Stimulated activated CD8-positive, alpha-beta memory T cell treated with anti-CD3 and anti-CD28 coated beads, Interleukin-15, amount 100 ng/mL, for 4 hours (primary cell): Measurements from ENCODE around the gene SNX20.

Experiments used
- DNase-seq, 2 donors: peaks; one replicate each; pipeline ENCODE4 v3.0.0-alpha.2; 2020; ENCODE audit warnings: low read depth in 2 of 2

SNX20 gene, protein sequence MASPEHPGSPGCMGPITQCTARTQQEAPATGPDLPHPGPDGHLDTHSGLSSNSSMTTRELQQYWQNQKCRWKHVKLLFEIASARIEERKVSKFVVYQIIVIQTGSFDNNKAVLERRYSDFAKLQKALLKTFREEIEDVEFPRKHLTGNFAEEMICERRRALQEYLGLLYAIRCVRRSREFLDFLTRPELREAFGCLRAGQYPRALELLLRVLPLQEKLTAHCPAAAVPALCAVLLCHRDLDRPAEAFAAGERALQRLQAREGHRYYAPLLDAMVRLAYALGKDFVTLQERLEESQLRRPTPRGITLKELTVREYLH

DNA sequence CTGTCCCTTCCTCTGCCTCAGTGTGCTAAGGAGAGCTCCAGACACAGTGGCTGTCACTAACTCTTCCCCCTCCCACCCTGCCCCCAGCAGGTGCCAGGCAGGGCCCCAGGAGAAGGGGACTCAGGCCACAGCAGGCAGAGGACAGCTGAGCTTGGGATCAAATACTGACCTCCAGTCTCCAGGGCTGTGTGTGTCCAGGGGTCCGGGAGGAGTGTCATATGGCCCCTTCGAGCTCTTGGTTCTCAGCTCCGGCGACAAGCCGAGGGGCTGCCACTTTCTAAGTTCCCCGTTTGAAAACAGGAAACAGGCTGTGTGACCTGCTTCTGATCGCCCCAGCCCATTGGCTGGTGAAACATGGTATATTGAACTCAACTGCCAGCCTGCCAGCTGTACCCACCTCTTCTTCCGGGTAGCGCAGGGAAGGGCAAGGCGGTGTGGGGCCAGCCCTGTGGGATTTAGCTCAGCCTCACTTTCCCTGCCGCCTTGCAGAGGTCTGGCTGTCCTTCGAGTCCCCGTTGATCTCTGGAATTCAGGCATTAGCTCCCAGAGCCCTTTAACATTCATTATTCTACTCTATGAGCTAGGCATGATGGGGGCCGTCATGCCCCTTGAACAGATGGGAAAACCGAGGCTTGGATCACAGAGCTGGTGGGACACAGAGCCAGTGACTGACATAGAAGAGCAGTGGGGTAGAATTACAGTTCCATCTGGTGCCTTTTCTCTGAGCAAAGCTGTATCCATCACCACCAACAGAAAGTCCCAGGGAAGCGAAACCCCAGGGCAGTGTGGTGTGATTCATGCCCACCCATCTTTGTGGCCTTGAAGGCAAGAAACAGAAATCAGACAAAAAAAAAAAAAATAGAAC, at the start of gene SNX20:
SNX20 (minus strand) TSS at position 292 of the 865 bp plus-strand sequence. CDS start 3,786 bp downstream, outside the sequence.
- DNase-seq, result no peak

DNA sequence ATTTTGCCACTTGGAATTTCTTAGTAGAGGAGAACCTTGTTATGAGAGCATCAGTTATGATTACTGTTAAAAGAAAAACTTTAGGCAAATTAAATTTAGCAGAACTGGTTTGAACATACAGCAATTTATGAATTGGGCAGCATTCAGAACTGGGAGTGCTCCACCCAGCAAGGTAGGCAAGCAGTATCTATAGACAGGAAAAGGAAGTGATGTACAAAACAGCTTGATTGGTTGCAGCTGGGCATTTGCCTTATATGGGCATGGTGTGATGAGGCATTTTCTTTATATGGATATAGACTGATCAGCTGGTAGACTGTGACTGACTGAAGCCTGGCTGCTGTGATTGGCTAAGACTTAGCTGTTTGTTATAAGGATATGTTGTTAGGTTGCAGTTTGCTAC, 43.2 kb upstream of the SNX20 start:
- DNase-seq, result no peak

DNA sequence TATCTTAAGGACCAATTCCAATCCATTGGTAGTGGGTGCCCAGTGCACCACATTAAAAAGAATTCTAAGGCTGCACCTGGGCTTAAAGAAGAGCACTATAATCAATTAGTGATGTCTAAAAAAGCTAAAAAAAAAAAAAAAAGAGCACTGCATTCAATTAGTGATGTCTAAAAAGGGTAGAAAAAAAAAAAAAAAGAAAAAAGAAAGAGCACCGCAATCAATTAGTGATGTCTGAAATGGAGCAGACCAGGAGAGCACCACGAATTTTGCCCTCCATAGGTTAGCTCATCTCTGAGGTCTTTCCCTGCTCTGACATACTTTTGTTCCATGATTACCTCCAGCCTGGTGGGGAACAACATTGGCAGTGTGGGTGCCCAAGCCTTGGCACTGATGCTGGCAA, 41.8 kb upstream of the SNX20 start:
- DNase-seq, result no peak

DNA sequence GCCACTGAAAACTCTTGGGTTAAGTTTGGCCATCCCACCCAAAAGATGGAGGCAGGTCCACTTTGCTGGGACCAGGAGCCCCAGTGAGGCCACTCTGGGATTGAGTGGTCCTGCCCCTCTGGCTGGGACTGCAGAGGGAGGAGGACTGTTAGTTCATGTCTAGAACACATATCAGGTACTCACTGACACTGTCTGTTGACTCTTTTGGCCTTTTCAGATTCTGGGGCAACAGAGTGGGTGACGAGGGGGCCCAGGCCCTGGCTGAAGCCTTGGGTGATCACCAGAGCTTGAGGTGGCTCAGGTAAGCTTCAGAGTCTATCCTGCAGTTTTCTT, 41.3 kb upstream of the SNX20 start:
- DNase-seq, result no peak

DNA sequence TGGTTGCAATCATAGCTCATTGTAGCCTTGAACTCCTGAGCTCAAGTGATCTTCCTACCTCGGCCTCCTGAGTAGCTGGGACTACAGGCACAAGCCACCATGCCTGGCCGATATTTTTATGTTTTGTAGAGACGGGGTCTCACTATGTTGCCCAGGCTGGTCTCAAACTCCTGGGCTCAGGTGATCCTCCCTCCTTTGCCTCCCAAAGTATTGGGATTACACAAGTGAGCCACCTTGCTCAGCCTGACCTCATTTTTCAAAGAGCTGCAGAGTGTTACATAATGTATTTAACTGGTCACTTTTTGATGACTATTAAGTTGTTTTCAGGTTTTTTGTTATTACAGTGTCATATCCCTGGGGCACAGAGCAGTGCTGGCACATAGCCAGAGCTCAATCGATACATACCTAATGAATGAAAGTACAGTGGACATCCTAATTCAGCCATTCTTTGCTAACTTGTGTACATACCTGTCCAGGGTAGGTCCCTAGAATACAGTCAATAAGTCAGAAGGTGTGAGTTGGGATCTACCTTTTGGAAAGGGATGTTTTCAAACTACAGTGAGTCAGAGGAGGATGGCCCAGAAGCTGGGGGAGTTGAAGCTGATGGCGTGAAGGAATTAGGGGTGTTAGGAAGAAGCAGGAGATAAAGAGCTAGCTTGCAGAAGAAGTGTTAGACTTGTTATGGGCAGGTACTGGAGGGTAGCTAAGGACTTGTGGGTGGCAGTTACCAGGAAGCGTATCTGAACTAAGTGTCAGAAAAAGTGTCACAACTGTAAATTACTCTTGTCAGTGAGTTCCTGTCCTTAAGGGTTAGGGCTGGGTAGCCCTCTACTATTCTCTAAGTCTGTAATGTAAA, 40.7 kb upstream of the SNX20 start:
- no peak for DNase-seq

DNA sequence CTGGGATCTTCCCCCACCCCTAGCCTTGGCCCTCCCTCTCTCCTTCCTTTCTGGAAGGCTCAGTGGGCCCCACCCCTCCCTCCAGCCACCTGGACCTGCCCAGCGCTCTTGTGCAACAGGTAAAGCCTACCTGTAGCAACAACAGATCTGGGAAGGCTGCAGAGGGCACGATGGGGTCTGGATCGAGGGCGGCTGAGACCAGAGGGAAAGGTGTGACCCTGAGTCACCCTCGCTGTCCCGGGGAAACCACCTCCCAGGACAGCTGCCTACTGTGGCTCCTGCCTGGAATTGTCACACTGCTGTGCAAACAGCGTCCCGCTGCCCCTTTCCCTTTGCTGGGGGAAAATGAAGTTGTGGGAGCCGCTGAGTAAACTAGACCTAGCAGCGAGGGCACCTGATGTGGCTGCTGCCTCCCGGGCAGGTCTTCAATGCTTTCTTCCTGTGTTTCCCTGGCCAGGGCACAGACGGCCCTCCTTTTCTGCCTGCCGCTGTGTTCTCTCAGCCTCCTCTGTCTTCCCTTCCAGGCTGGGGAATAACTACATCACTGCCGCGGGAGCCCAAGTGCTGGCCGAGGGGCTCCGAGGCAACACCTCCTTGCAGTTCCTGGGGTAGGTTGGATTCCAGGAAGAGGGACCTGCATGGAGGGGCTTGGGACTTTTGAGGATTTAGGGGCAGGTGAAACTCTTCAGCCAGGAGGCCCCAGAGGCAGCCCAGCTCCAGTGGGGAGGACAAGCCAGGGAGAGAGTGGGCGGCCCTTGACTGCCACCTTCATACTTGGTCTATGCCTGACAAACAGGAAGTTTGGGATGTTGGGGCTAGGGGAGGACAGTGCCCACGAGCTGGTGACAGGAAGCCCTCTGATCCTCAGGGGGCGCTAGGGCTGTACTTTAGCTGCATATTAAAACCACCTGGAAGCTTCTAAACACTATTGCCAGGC, 38.6 kb upstream of the SNX20 start:
- DNase-seq, result no peak

DNA sequence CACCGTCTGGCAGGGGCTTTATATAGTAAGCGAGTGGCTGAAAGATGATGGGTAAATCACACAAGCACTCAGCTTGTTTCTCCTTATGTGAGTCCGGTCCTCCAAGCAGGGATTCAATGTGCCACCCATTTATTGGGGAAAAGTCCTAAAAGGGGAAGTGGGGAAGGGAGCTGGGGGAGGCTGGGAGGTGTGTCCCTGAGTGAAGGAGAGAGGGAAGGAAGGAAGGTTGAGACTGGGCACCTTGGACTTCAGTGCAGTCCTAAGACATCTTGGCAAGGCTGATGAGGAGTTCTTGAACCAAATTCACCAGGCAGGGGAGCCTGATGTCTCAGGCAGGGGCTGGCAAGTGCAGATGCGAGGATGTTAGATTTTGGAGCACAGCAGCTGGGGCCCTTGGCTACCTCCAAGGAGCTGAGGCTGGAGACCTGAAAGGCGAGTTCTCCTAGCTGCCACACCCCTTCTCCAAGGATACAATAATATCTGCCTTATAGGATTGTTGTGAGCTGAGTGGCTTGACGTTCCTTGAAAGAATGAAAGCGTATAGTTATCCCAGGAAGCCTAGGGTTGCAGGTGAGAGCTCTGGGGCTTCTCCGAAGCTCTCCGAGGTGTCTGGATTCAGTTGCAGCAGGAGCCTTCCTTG, 37.8 kb upstream of the SNX20 start:
- DNase-seq, result no peak

DNA sequence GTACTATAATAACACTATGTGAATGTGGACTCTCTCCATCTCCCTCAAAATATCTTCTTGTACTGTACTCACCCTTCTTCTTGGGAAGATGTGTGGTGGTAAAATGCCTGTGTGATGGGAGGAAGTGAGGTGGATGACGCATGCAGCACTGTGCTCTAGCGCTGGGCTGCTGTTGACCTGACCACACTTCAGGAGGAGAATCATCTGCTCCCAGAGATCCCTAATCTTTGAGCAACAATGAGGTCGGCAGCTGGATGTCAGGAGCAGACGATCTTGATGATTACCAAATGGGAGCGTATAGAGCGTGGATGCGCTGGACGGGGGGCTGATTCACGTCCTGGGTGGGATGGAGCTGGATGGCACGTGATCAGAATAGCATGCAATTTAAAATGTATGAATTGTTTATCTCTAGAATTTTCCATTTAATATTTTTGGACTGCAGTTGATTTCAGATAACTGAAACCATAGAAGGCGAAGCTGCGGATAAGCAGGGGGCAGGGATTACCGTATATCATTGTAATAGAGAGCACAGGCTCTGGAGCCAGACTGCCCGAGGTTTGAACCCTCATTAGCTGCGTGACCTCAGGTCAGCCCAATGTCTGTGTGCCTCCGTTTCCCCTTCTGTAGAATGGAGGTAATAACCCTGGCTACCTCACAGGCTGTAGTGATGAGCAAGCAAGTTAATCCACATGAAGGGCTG, 37.1 kb upstream of the SNX20 start:
- DNase-seq, result no peak

DNA sequence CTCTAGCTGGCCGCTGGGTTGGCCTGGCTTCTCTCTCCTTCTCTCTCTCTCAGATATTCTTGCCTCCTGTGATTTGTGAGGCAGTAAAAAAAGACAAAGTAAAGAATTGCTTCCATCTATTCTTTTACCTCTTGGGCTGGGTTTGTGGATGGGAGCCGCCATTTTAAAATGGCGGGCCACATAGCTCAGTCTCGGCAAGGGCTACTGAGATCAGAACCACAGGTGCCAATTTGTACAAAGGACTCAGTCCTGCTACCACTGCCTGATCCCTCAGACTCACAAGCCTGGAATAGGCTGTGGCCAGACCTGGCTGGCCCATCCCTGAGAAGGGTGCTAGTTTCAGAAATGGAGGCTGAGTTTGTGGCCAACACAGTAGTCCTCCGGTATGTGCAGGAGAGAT, 36.4 kb upstream of the SNX20 start:
- no peak for DNase-seq

DNA sequence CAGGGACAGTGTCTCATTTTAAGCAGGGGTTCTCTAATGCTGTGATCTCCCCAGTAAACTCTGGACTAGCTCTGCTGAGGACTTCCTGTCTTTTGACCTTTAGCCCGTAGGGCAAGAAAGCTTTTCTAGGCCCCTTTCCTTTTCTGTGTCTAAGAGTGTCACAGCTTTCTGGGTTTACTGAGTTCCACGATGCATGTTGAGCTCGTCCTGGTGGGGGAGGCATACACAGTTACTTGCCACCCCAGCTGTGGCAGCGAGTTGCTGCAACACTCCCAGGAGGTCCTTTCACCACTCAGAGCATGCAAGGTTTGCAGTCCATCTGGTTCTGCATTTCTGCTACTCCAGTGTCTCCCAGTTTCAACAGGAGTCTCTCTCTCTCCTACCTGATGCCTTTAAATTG, 36.0 kb upstream of the SNX20 start:
- DNase-seq, result no peak

DNA sequence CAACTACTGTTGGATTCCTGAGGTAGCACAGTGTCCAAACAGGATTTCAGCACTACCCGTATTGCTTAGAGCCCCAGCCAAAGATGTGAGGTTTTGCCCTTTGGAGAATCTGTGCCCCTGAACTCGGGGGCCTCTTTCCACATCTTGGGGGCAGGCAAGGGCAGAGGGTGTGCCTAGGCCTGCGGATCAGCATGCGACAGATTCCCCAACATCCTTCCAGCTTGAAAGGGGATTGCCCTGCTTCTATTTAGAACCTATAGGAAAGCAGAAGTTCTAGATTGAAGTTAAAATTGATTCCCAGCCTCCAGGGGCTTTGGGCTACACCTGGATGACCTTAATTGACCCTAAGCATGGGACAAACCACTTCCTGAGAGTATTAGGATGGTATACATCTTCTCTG, 31.8 kb upstream of the SNX20 start:
- no peak for DNase-seq

DNA sequence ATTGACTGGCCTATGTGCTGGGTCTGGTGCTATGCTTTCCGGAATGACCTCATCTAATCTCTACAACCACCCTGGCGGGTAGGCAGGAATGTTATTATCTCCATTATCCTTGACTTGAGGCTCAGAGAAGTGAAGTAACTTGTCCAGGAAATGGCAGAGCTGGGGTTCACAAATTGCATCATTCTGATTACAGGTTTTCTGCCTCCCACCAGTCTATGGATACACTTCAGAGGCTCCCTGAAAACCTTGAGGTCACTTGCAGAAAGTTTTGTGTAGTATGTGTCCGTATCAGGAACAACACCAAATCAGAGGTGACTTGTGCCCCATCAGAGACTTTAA, 31.4 kb upstream of the SNX20 start:
- DNase-seq, result no peak

DNA sequence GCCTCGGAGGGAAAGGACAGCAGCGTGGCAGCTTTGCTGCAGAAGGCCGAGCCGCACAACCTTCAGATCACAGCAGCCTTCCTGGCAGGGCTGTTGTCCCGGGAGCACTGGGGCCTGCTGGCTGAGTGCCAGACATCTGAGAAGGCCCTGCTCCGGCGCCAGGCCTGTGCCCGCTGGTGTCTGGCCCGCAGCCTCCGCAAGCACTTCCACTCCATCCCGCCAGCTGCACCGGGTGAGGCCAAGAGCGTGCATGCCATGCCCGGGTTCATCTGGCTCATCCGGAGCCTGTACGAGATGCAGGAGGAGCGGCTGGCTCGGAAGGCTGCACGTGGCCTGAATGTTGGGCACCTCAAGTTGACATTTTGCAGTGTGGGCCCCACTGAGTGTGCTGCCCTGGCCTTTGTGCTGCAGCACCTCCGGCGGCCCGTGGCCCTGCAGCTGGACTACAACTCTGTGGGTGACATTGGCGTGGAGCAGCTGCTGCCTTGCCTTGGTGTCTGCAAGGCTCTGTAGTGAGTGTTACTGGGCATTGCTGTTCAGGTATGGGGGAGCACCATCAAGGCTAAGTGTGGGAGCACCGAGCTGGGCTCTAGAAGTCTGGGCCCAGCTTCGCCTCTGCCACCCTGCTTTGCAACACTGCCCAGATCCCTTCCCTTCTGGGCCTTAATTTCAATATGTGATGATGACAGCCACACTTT, 30.9 kb upstream of the SNX20 start:
- DNase-seq, result no peak

DNA sequence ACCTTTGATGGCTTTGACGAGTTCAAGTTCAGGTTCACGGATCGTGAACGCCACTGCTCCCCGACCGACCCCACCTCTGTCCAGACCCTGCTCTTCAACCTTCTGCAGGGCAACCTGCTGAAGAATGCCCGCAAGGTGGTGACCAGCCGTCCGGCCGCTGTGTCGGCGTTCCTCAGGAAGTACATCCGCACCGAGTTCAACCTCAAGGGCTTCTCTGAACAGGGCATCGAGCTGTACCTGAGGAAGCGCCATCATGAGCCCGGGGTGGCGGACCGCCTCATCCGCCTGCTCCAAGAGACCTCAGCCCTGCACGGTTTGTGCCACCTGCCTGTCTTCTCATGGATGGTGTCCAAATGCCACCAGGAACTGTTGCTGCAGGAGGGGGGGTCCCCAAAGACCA, 29.9 kb upstream of the SNX20 start:
- DNase-seq, result no peak

DNA sequence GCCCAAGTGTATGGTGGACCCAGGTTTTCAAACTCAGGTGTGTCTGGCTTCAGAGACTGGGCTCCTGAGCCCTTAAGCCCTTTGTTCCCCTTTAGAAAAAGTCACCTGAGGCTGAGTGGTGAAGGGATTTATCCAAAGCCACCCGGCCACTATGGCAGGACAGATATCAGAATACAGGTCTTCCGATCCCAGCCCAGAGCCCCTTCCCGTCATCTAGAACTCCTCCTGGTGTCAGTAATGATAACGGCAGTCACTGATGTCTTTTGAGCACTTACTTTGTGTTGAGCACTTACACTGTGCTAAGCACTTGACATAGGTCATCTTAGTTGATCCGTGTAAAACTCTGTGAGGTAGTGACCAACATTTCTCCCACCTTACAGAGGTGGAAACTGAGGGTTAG, 28.9 kb upstream of the SNX20 start:
- DNase-seq, result no peak

DNA sequence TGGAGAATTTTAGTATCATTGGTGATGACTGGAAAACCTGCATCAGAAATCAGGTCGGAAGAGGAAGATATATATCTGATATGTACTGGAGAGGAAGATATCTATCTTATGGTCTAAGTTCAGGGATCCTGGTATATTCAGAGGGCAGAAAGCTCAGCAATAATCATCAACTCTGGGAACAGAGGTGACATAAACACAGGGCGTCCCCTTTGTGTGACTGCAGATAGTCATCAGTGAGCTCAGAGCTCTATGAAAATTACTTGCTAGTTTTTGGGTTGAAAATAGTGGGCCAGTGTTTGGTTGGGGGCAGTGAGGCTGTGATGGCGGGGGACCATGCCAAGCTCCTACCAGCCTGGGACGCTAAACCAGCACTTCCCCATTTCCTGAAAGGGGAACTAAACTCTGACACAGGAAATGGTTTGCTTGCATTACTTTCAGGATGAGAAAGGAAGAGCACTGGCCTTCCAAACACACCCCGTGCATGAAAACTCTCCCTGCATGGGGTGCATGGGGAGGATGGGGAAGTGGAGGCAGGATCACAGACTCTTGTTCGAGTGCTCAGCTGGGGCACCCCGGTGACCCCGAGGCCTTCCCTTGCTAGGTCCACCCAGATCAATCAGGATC, 28.1 kb upstream of the SNX20 start:
- no peak for DNase-seq

DNA sequence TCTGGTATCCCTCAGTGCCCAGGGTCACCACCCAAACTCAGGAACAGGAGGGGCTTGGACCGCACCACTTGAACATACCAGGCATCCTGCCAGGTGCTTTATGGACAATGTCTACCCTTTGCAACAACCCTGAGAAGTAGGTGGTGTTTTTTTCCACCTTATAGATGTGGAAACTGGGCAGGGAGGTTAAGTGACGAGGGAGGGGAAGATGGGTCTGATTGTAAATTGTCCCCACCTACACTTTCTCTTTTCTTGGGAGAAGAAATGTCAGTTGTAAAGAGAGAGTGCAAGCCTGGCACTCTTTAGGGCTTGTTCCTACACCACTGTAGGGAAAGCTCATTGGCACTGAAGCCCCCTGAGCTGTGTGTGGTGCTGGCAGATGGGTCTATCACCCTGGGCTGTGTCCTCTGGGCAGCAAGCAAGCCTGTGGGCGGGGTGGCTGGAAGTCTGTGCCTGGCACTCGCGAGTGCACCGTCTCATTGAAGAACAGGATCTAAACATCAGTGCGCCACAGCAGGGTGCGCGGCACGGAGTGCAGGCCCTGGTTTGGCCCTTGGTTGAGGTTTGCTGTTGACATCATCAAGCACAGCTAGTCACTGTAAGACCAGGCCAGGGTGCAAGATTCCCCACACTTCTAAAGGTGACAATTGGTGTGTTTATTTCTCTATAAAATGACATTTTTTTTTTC, 27.4 kb upstream of the SNX20 start:
- DNase-seq, result no peak

DNA sequence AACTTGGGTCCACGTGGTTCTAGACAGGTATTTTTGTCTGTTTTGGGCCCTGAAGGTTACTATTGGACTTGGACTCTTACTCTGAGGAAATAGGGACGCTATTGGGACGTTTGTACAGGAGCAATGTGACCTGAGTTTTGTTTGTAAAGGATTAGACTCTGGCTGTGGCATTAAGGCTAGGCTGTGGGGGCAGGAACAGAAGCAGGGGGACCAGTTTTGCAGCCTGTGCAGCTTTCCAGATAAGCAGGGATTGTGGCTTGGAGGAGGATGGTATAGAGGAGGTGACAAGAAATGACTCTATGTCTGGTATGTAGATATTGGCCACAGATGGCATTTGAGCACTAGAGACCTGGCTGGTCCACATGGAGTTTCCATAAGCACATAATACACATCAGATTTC, 25.1 kb upstream of the SNX20 start:
- DNase-seq, result no peak
